Keratinocyte (primary cell): ENCODE data around the gene MAN2C1. TPM values are rescaled to one million over a fixed set of nuclear protein-coding genes. Genes with fewer than 3 reads are reported as not detected.

Experiments
- DNase-seq: peaks from one replicate; pipeline ENCODE4 v3.0.0-alpha.2; 2011; ENCODE audit warnings: low read depth, missing footprints, low spot score
- FAIRE-seq: peaks from 2 replicates; lab custom pipeline; 2011; peaks lifted over from hg19 to GRCh38; lab: Jason Lieb, UNC
- H2AFZ ChIP-seq: 2 replicates; pipeline ENCODE4 v1.6.0; 2012; ENCODE audit warnings: low read length, control low read depth, inconsistent platforms; ENCODE audit not compliant: control insufficient read depth
- H3K27ac ChIP-seq: 2 replicates; pipeline ENCODE4 v1.5.1; 2011; ENCODE audit warnings: low read length; ENCODE audit not compliant: control insufficient read depth, insufficient read depth
- H3K27me3 ChIP-seq: 3 replicates; pipeline ENCODE4 v1.6.0; 2011; ENCODE audit warnings: low read length; ENCODE audit not compliant: control insufficient read depth, insufficient read depth; ENCODE audit errors: extremely low read depth
- H3K36me3 ChIP-seq, 2 experiments: 2 replicates in 1 of 2; 3 replicates in 1 of 2; pipeline ENCODE4 v1.5.1; 2011; ENCODE audit warnings: low read length in 2 of 2, mild to moderate bottlenecking in 1 of 2; ENCODE audit not compliant: control insufficient read depth in 2 of 2, insufficient read depth in 2 of 2; ENCODE audit errors: extremely low read depth in 1 of 2
- H3K4me1 ChIP-seq: 3 replicates; pipeline ENCODE4 v1.5.1; 2011; ENCODE audit warnings: low read length; ENCODE audit not compliant: control insufficient read depth, insufficient read depth; ENCODE audit errors: extremely low read depth
- H3K4me2 ChIP-seq: 3 replicates; pipeline ENCODE4 v1.6.0; 2011; ENCODE audit warnings: low read depth, low read length; ENCODE audit not compliant: control insufficient read depth, insufficient read depth; ENCODE audit errors: extremely low read depth
- H3K4me3 ChIP-seq, 3 experiments: fragments of 200-600 bp in 1 of 3; sonication (generic) in 1 of 3; 2 replicates in 2 of 3; 3 replicates in 1 of 3; pipeline ENCODE4 v1.5.1; 2011 to 2016; ENCODE audit warnings: low read length in 3 of 3, mild to moderate bottlenecking in 3 of 3, control low read depth in 2 of 3, inconsistent platforms in 1 of 3, low read depth in 1 of 3, mixed read lengths in 1 of 3, mixed run types in 1 of 3, moderate library complexity in 1 of 3; ENCODE audit not compliant: control insufficient read depth in 2 of 3, insufficient read depth in 2 of 3; ENCODE audit errors: extremely low read depth in 1 of 3
- H3K79me2 ChIP-seq: 2 replicates; pipeline ENCODE4 v1.6.0; 2012; ENCODE audit warnings: low read length; ENCODE audit not compliant: control insufficient read depth, insufficient read depth
- H3K9ac ChIP-seq: 3 replicates; pipeline ENCODE4 v1.6.0; 2011; ENCODE audit warnings: low read length; ENCODE audit not compliant: control insufficient read depth, insufficient read depth; ENCODE audit errors: extremely low read depth
- H3K9me1 ChIP-seq: 3 replicates; pipeline ENCODE4 v1.6.0; 2011; ENCODE audit warnings: low read length; ENCODE audit not compliant: control insufficient read depth, insufficient read depth; ENCODE audit errors: extremely low read depth
- H3K9me3 ChIP-seq: 2 replicates; pipeline ENCODE4 v1.5.1; 2012; ENCODE audit warnings: low read depth, low read length; ENCODE audit not compliant: control insufficient read depth
- H4K20me1 ChIP-seq: 3 replicates; pipeline ENCODE4 v1.6.0; 2011; ENCODE audit warnings: low read length; ENCODE audit not compliant: control insufficient read depth, insufficient read depth; ENCODE audit errors: extremely low read depth
- EZH2 ChIP-seq: IDR thresholded peaks from one replicate; pipeline ENCODE4 v1.6.1; 2012; ENCODE audit warnings: inconsistent platforms, mild to moderate bottlenecking, low read length, moderate library complexity
- dilution Hi-C: fragments of 300-500 bp; cut with MboI; formaldehyde crosslinking; loops from one replicate; pipeline ENCODE4 v1.7.0; 2020; ENCODE audit warnings: low sequenced_read_pairs; ENCODE audit not compliant: extremely low pct_ligation_motif_present
- polyA plus RNA-seq, 5 experiments: library from polyadenylated mRNA; depleted of rRNA in 3 of 5; stranded (reverse) in 3 of 5; stranded (forward) in 1 of 5; unstranded in 1 of 5; fragments of >200 nt; gene quantifications; 1 replicate in 1 of 5; 2 replicates in 3 of 5; 3 replicates in 1 of 5; pipeline versions ENCODE4 v1.2.1 to v1.2.3, GENCODE V29; 2011 to 2012; ENCODE audit warnings: missing spikeins in 2 of 5, low read depth in 1 of 5, low replicate concordance in 1 of 5
- TF ChIP-seq, protein P1 (sequence below), 3 experiments: IDR thresholded peaks in 1 of 3; conservative IDR thresholded peaks in 1 of 3; optimal IDR thresholded peaks in 1 of 3; 2 replicates in 2 of 3; 3 replicates in 1 of 3; pipeline versions ENCODE3 to v1.5.1; 2011; ENCODE audit warnings: low read length in 3 of 3, mild to moderate bottlenecking in 3 of 3, moderate library complexity in 2 of 3, control low read depth in 1 of 3, inconsistent platforms in 1 of 3; ENCODE audit not compliant: insufficient read depth in 2 of 3; ENCODE audit errors: extremely low read depth in 1 of 3

Gene MAN2C1
- polyA plus RNA-seq, 1 donor (not counting 4 experiments of a cell fraction or from before 2014, with no cell fraction given) = 35.4 TPM

DNA sequence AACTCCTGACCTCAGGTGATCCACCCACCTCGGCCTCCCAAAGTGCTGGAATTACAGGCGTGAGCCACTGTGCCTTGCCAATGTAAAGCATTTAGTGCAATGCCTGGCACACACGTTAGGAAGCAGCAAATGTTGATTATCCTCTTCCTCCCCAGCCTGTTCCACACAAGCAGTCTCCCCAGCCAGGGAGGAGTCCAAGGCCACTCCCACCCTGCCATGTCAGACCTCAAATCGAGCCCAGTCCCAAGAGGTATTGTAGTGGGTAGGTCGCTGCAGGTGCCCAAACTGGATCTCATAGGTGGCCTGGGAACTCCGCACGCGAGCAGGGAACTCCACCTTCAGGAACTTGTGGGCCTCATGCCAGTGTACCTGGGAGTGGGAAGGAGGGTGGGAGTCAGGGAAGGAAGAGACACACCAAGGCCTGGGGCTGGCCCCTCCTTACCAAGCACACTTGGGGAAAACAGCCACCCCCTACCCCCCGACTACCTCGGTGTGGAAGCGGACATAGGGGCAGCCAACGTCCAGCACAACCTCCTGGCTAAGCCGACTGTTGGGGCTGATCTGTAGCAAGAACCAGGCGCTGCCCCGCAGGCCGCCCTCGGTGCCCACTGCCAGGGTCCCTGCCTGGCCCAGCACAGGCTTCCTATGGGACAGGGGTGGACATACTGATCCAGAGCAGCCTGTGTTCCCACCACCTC is 10.3 kb downstream of the MAN2C1 start:
- Histone ChIP-seq H3K27ac (no peak overlapping the region), H2AFZ (no peak overlapping the region), H3K9me1 (no peaks in the 10 kb centered on the region), H3K27me3 (no peaks in the 10 kb centered on the region), H3K4me1 (no peaks in the 10 kb centered on the region), H4K20me1 (no peaks in the 10 kb centered on the region), H3K36me3 (peaks cover 19 to 43% of the 10 kb centered on the region in 2 experiments), H3K9me3 (no peaks in the 10 kb centered on the region), H3K4me2 (no peak overlapping the region), H3K9ac (no peak overlapping the region), H3K4me3 (no peak overlapping the region), H3K79me2 (no peaks in the 10 kb centered on the region)
- DNase-seq (no peak), FAIRE-seq (no peak)
- dilution Hi-C loops = no loop called here
- no peak for TF ChIP-seq EZH2
- TF ChIP-seq, protein P1, sequence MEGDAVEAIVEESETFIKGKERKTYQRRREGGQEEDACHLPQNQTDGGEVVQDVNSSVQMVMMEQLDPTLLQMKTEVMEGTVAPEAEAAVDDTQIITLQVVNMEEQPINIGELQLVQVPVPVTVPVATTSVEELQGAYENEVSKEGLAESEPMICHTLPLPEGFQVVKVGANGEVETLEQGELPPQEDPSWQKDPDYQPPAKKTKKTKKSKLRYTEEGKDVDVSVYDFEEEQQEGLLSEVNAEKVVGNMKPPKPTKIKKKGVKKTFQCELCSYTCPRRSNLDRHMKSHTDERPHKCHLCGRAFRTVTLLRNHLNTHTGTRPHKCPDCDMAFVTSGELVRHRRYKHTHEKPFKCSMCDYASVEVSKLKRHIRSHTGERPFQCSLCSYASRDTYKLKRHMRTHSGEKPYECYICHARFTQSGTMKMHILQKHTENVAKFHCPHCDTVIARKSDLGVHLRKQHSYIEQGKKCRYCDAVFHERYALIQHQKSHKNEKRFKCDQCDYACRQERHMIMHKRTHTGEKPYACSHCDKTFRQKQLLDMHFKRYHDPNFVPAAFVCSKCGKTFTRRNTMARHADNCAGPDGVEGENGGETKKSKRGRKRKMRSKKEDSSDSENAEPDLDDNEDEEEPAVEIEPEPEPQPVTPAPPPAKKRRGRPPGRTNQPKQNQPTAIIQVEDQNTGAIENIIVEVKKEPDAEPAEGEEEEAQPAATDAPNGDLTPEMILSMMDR (optimal IDR thresholded peaks at IDR 0.05 in 1 of 3, IDR thresholded peaks at IDR 0.05 in 1 of 3, conservative IDR thresholded peaks at IDR 0.05 in 1 of 3; ENCODE audit: extremely low read depth in 1 of 3, insufficient read depth in 2 of 3, low read length in 3 of 3) = no peak

DNA sequence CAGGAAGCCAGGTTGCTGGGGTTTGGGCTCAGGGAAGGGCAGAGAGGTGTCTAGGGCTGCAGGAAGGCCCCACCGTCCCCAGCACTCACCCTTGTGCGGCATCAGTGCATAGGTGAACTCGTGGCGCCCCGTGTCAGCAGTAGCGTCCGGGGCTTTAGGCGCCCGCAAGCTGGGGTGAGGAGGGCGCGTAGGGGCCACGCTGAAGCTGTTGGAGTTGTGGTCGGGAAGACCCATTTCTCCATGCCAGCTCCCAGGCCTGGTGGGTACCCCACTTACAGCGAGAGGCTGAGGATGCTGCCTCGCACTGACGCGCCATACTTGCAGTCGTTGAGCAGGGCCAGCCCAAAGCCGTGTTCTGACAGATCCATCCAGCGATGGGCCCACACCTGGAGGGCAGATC is 11.9 kb downstream of the MAN2C1 start:
- H3K36me3 ChIP-seq = peaks cover 18 to 36% of the 10 kb centered on the region in 2 experiments
- no peaks in the 10 kb centered on the region for H3K9me1 ChIP-seq
- dilution Hi-C loops = no loop called here
- DNase-seq (no peak), FAIRE-seq (no peak)
- no peak overlapping the region for H3K4me2 ChIP-seq
- H3K9ac ChIP-seq = no peak overlapping the region
- H4K20me1 ChIP-seq = no peaks in the 10 kb centered on the region
- no peaks in the 10 kb centered on the region for H3K9me3 ChIP-seq
- H3K4me3 ChIP-seq = no peak overlapping the region
- no peaks in the 10 kb centered on the region for H3K79me2 ChIP-seq
- no peak overlapping the region for H3K27ac ChIP-seq
- no peaks in the 10 kb centered on the region for H3K4me1 ChIP-seq
- no peak overlapping the region for H2AFZ ChIP-seq
- TF ChIP-seq EZH2 = no peak
- TF ChIP-seq, protein P1 (optimal IDR thresholded peaks at IDR 0.05 in 1 of 3, IDR thresholded peaks at IDR 0.05 in 1 of 3, conservative IDR thresholded peaks at IDR 0.05 in 1 of 3; ENCODE audit: extremely low read depth in 1 of 3, insufficient read depth in 2 of 3, low read length in 3 of 3) = no peak
- no peaks in the 10 kb centered on the region for H3K27me3 ChIP-seq
